ENCODE results near the gene CALCOCO2. TPM values are rescaled to one million over a fixed set of nuclear protein-coding genes. Genes with fewer than 3 reads are reported as not detected.

The CALCOCO2 gene
- total and polyA plus RNA-seq, 2 of the 13 experiments (the other 11 are each of a cell fraction or from before 2014, with no cell fraction given) = 72.9 to 111 TPM

DNA sequence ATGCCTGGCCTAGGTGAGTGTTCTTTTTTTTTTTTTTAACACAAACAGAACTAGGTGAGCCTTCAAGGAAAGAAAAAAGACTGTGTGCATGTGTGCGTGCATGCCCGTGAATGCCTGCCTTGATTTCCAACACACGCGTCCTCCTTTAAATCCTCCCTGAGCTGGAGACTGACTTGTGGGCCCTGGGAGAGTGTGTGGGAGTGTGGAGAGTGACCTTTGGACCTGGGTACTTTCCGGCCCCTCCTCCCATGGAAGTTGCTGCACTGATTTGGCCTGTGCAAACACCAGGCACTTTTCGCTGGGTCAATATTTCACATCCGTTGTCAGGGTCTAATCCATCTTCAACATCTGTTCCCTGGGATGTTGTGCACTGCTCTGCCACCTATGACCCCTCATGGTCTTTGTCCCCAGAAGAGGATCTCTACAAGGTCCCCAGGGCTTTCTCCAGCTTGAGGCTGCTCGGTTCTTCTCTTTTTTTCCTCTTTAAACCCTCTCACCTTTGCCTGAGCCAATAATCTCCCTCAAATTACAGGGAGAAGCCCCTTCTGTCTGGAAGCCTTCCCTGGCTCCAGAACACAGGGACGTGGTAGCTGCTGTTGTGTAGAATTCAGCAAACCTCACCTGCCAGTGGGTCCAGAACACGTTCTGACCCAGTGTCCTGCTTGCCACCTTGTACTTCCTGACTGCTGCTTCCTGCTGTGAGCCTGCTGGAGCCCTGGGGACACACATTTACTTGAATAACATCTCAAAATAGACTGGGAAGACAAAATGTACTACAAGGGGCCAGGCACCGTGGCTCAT, 40.9 kb downstream of the CALCOCO2 start (continued):
- TF ChIP-seq, protein P1, sequence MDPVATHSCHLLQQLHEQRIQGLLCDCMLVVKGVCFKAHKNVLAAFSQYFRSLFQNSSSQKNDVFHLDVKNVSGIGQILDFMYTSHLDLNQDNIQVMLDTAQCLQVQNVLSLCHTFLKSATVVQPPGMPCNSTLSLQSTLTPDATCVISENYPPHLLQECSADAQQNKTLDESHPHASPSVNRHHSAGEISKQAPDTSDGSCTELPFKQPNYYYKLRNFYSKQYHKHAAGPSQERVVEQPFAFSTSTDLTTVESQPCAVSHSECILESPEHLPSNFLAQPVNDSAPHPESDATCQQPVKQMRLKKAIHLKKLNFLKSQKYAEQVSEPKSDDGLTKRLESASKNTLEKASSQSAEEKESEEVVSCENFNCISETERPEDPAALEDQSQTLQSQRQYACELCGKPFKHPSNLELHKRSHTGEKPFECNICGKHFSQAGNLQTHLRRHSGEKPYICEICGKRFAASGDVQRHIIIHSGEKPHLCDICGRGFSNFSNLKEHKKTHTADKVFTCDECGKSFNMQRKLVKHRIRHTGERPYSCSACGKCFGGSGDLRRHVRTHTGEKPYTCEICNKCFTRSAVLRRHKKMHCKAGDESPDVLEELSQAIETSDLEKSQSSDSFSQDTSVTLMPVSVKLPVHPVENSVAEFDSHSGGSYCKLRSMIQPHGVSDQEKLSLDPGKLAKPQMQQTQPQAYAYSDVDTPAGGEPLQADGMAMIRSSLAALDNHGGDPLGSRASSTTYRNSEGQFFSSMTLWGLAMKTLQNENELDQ (CRISPR knock-in tag; IDR thresholded peaks at IDR 0.05; ENCODE audit: borderline replicate concordance) = no peak
- TF ChIP-seq, protein P2, sequence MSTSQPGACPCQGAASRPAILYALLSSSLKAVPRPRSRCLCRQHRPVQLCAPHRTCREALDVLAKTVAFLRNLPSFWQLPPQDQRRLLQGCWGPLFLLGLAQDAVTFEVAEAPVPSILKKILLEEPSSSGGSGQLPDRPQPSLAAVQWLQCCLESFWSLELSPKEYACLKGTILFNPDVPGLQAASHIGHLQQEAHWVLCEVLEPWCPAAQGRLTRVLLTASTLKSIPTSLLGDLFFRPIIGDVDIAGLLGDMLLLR (CRISPR knock-in tag; IDR thresholded peaks at IDR 0.05) = peak; percentile 66; the same call in 1 of the 2 replicates
- TF ChIP-seq ZIK1 (CRISPR knock-in tag; IDR thresholded peaks at IDR 0.05; ENCODE audit: borderline replicate concordance, low read depth) (no peak), ZSCAN29 (CRISPR knock-in tag; conservative IDR thresholded peaks at IDR 0.05) (peak; percentile 94; the same call in 1 of the 2 replicates), ZNF382 (CRISPR knock-in tag; IDR thresholded peaks at IDR 0.05; ENCODE audit: borderline replicate concordance) (no peak), THYN1 (CRISPR knock-in tag; IDR thresholded peaks at IDR 0.05; ENCODE audit: borderline replicate concordance, low read depth) (no peak), ZNF292 (CRISPR knock-in tag; IDR thresholded peaks at IDR 0.05; ENCODE audit: borderline replicate concordance, low read depth) (peak; percentile 98), ZNF430 (CRISPR knock-in tag; IDR thresholded peaks at IDR 0.05) (peak; percentile 100), ZMYM4 (CRISPR knock-in tag; IDR thresholded peaks at IDR 0.05) (peak; percentile 88), KDM6A (CRISPR knock-in tag; IDR thresholded peaks at IDR 0.05; ENCODE audit: low read depth) (peak; percentile 100), ZBTB1 (CRISPR knock-in tag; IDR thresholded peaks at IDR 0.05; ENCODE audit: borderline replicate concordance) (no peak), ZNF660 (CRISPR knock-in tag; IDR thresholded peaks at IDR 0.05; ENCODE audit: borderline replicate concordance, low read depth) (no peak; the same call in 1 of the 2 replicates), HMGA1 (CRISPR knock-in tag; conservative IDR thresholded peaks at IDR 0.05) (no peak), ZNF775 (CRISPR knock-in tag; IDR thresholded peaks at IDR 0.05; ENCODE audit: borderline replicate concordance) (no peak; the same call in 1 of the 2 replicates)
- TF ChIP-seq, protein P3, sequence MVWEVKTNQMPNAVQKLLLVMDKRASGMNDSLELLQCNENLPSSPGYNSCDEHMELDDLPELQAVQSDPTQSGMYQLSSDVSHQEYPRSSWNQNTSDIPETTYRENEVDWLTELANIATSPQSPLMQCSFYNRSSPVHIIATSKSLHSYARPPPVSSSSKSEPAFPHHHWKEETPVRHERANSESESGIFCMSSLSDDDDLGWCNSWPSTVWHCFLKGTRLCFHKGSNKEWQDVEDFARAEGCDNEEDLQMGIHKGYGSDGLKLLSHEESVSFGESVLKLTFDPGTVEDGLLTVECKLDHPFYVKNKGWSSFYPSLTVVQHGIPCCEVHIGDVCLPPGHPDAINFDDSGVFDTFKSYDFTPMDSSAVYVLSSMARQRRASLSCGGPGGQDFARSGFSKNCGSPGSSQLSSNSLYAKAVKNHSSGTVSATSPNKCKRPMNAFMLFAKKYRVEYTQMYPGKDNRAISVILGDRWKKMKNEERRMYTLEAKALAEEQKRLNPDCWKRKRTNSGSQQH (CRISPR knock-in tag; IDR thresholded peaks at IDR 0.05; ENCODE audit: low read depth) = no peak; the same call in 1 of the 2 replicates
- TF ChIP-seq, protein P4, sequence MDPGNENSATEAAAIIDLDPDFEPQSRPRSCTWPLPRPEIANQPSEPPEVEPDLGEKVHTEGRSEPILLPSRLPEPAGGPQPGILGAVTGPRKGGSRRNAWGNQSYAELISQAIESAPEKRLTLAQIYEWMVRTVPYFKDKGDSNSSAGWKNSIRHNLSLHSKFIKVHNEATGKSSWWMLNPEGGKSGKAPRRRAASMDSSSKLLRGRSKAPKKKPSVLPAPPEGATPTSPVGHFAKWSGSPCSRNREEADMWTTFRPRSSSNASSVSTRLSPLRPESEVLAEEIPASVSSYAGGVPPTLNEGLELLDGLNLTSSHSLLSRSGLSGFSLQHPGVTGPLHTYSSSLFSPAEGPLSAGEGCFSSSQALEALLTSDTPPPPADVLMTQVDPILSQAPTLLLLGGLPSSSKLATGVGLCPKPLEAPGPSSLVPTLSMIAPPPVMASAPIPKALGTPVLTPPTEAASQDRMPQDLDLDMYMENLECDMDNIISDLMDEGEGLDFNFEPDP (CRISPR knock-in tag; conservative IDR thresholded peaks at IDR 0.05) = peak; percentile 54
- TF ChIP-seq, protein P5, sequence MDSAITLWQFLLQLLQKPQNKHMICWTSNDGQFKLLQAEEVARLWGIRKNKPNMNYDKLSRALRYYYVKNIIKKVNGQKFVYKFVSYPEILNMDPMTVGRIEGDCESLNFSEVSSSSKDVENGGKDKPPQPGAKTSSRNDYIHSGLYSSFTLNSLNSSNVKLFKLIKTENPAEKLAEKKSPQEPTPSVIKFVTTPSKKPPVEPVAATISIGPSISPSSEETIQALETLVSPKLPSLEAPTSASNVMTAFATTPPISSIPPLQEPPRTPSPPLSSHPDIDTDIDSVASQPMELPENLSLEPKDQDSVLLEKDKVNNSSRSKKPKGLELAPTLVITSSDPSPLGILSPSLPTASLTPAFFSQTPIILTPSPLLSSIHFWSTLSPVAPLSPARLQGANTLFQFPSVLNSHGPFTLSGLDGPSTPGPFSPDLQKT (CRISPR knock-in tag; IDR thresholded peaks at IDR 0.05; ENCODE audit: borderline replicate concordance) = no peak
- TF ChIP-seq, protein P6, sequence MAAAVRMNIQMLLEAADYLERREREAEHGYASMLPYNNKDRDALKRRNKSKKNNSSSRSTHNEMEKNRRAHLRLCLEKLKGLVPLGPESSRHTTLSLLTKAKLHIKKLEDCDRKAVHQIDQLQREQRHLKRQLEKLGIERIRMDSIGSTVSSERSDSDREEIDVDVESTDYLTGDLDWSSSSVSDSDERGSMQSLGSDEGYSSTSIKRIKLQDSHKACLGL (CRISPR knock-in tag; IDR thresholded peaks at IDR 0.05) = peak; percentile 12; the same call in 1 of the 2 replicates
- TF ChIP-seq, protein P7, sequence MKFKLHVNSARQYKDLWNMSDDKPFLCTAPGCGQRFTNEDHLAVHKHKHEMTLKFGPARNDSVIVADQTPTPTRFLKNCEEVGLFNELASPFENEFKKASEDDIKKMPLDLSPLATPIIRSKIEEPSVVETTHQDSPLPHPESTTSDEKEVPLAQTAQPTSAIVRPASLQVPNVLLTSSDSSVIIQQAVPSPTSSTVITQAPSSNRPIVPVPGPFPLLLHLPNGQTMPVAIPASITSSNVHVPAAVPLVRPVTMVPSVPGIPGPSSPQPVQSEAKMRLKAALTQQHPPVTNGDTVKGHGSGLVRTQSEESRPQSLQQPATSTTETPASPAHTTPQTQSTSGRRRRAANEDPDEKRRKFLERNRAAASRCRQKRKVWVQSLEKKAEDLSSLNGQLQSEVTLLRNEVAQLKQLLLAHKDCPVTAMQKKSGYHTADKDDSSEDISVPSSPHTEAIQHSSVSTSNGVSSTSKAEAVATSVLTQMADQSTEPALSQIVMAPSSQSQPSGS (CRISPR knock-in tag; IDR thresholded peaks at IDR 0.05) = peak; percentile 92
